ENCODE results near the gene KCNJ13.
"Not testable (repeated sequence)": the region's sequence is repeated elsewhere in the genome, so short reads cannot be mapped to it uniquely, and the experiment has no call there.

KCNJ13 gene

DNA sequence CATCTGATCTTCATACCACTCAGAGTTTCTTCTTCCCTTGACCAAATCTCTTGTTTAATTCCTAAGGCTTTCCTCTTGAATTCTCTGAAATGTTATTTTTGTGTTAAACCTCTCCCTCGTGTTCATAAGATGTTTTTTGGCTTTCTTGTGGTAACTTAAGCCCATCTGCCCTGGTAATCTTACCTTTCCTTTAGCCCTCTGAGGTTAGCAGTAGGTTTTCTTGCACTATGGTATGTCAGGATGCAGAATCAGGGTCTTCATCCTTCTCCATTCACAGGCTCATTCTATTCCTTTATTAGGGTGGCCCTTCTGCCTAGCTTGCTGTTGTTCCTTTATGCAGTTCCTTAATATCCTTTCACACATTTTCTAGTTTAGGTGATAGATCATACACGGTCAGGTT is 55.1 kb downstream of the KCNJ13 start:
- peaks cover 48% of the 10 kb centered on the region for H3K79me2 ChIP-seq (ENCODE audit: insufficient read depth, low read length)
- no peaks in the 10 kb centered on the region for H3F3A ChIP-seq (ENCODE audit: insufficient read depth)
- no peaks in the 10 kb centered on the region for H3K9me3 ChIP-seq (ENCODE audit: insufficient read depth, low read length)
- H3K4me2 ChIP-seq (ENCODE audit: low read depth, low read length, poor library complexity, severe bottlenecking) = no peak overlapping the region
- H4K20me1 ChIP-seq (ENCODE audit: low read depth, low read length) = no peaks in the 10 kb centered on the region
- H3K36me3 ChIP-seq (ENCODE audit: low read length) = peaks cover 9% of the 10 kb centered on the region; the same call in 1 of the 2 replicates
- H3K27ac ChIP-seq (ENCODE audit: low read depth, low read length) = no peak overlapping the region
- H3K9me2 ChIP-seq (replicated peaks; ENCODE audit: insufficient read depth, low read length) = no peaks in the 10 kb centered on the region
- no peak for TF ChIP-seq EZH2phosphoT487 (conservative IDR thresholded peaks at IDR 0.05; ENCODE audit: low read length)
- TF ChIP-seq, protein P1, sequence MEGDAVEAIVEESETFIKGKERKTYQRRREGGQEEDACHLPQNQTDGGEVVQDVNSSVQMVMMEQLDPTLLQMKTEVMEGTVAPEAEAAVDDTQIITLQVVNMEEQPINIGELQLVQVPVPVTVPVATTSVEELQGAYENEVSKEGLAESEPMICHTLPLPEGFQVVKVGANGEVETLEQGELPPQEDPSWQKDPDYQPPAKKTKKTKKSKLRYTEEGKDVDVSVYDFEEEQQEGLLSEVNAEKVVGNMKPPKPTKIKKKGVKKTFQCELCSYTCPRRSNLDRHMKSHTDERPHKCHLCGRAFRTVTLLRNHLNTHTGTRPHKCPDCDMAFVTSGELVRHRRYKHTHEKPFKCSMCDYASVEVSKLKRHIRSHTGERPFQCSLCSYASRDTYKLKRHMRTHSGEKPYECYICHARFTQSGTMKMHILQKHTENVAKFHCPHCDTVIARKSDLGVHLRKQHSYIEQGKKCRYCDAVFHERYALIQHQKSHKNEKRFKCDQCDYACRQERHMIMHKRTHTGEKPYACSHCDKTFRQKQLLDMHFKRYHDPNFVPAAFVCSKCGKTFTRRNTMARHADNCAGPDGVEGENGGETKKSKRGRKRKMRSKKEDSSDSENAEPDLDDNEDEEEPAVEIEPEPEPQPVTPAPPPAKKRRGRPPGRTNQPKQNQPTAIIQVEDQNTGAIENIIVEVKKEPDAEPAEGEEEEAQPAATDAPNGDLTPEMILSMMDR (IDR thresholded peaks at IDR 0.05; ENCODE audit: insufficient read depth, low read length, poor library complexity, severe bottlenecking) = no peak
- no peaks in the 10 kb centered on the region for H3K27me3 ChIP-seq (ENCODE audit: low read length)
- H2AFZ ChIP-seq (ENCODE audit: low read depth, low read length, severe bottlenecking) = no peak overlapping the region
- no peak overlapping the region for H3K9ac ChIP-seq (ENCODE audit: low read length)
- H3K4me3 ChIP-seq (ENCODE audit: insufficient read depth, low read length, poor library complexity, severe bottlenecking) = no peak overlapping the region

DNA sequence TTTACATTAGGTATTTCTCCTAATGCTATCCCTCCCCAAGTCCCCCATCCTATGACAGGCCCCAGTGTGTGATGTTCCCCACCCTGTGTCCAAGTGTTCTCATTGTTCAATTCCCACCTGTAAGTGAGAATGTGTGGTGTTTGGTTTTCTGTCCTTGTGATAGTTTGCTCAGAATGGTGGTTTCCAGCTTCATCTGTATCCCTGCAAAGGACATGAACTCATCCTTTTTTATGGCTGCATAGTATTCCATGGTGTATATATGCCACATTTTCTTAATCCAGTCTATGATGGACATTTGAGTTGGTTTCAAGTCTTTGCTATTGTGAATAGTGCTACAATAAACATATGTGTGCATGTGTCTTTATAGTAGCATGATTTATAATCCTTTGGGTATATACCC is 56.3 kb downstream of the KCNJ13 start:
- H2AFZ ChIP-seq (ENCODE audit: low read depth, low read length, severe bottlenecking); H3F3A ChIP-seq (ENCODE audit: insufficient read depth); H3K9me2 ChIP-seq (replicated peaks; ENCODE audit: insufficient read depth, low read length); H3K9me3 ChIP-seq (ENCODE audit: insufficient read depth, low read length); H3K9ac ChIP-seq (ENCODE audit: low read length); H3K27ac ChIP-seq (ENCODE audit: low read depth, low read length); H3K36me3 ChIP-seq (ENCODE audit: low read length); H4K20me1 ChIP-seq (ENCODE audit: low read depth, low read length); H3K27me3 ChIP-seq (ENCODE audit: low read length); H3K4me3 ChIP-seq (ENCODE audit: insufficient read depth, low read length, poor library complexity, severe bottlenecking); H3K4me2 ChIP-seq (ENCODE audit: low read depth, low read length, poor library complexity, severe bottlenecking): not testable (repeated sequence)
- H3K79me2 ChIP-seq (ENCODE audit: insufficient read depth, low read length) = peaks cover 58% of the 10 kb centered on the region

Data from SU-DHL-6 (cell line).